NCI-H345 (cell line): ENCODE data around the gene ZNF888.
"Not testable (repeated sequence)": the region's sequence is repeated elsewhere in the genome, so short reads cannot be mapped to it uniquely, and the experiment has no call there.

Experiments
- DNase-seq: peaks from one replicate; lab custom pipeline; 2025; lab: John Stamatoyannopoulos, UW

Gene ZNF888

DNA sequence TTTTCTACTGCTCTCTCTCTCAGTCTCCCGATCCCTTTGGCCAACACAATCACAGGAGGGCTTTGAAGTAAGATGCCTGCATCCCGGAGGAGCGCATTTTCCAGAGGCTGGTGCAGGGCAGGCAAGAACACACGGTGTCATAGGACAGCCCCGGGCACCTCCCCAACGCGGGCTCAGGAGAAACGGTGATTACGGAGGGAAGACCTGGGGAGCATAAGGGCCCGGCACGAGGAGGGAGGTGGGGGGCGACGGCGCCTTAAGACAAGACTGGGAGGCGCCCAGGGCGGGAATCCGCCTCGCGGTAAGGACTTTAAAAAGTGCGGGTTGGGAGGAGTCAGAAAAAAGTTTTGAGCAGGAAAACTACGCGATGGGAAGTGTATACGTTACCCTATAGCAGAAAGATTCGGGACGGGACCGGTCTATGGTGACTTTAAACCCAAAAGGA, 18.7 kb upstream of the ZNF888 start:
- DNase-seq = peak; percentile 4

DNA sequence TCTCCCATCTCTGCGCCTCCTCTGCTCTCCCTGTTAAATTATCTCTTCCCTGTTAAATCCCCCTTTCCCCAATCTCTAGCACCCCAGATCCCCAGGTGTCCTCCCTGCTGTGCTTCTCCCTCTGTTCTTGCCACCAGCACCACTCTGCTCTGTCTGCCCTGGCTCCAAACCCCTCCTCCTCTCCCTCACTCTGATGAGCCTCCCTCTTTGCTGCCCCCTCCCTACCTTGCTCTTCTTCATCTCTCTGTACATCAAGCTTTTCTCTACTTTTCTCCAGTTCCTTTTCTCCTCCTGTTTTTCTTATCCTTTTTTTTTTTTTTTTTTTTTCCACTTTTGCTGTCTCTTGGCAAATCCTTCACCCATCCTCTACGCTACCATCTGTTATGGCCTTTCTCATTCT, 18.3 kb upstream of the ZNF888 start:
- not testable (repeated sequence) for DNase-seq

DNA sequence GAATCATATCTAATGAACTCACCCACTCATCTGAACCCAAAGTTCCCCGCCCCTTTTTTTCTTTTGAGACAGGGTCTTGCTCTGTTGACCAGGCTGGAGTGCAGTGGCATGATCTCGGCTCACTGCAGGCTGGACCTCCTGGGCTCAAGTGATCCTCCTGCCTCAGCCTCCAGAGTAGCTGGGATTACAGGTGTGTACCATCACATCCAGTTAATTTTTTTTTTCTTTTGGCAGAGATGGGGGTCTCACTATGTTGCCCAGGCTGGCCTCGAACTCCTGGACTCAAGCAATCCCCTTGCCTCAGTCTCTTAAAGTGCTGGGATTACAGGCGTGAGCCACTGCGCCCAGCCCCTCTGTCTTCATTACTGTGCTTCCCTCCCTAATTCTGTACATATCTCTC, 17.7 kb upstream of the ZNF888 start:
- DNase-seq = not testable (repeated sequence)

DNA sequence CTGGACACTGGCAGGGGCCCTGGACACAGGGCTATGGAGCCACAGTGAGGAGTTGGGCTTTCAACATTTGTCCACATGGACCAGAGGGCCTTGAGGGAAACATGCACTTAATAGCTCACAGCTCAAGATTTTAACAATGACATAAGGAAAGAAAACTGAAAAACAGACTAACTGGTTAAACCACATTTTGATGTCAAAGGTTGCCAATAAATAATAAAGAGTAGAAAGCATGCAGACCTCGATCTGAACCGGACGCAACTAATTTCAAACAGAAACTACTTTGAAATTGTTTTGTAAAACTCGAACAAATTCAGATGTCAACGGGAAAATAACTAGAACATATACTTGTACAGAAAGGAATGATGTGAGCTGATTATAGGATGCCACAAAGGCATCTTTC, 15.5 kb upstream of the ZNF888 start:
- no peak for DNase-seq

DNA sequence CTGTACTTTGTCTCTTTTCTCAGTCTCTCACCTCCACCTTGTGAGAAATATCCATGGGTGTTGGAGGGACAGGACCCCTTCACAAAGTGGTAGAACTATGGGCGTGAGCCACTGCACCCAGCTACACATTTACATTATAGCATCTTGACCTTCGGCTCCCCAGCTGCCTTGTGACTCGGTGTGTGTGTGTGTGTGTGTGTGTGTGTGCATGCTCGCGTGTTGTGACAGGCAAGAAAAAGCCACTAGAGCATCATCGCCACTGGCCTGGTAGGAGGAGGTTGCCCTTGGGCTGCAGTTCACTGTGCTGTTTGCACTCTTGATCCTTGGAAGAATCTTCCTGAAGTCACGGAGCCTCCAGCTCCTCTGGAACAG, 13.7 kb upstream of the ZNF888 start:
- no peak for DNase-seq

DNA sequence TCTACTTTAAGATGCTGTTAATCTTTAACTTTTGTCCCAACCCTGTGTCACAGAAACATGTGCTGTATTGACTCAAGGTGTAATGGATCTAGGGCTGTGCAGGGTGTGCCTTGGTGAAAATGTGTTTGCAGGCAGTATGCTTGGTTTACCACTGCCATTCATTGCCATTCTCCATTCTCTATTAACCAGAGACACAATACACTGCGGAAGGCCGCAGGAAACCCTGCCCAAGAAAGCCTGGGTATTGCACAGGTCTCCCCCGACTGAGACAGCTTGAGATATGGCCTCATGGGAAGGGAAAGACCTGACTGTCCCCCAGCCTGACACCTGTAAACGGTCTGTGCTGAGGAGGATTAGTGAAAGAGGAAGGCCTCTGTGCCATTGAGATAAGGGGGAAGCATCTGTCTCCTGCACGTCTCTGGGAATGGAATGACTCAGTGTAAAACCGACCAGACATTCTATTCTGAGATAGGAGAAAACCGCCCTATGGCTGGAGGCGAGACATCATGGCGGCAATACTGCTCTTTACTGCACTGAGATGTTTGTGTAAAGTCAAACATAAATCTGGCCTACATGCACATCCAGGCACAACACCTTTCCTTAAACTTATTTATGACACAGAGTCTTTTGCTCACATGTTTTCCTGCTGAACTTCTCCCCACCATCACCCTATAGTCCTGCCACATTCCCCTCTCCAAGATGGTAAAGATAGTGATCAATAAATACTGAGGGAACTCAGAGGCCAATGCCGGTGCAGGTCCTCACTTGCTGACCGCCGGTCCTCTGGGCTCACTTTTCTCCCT, 13.1 kb upstream of the ZNF888 start:
- DNase-seq = no peak

DNA sequence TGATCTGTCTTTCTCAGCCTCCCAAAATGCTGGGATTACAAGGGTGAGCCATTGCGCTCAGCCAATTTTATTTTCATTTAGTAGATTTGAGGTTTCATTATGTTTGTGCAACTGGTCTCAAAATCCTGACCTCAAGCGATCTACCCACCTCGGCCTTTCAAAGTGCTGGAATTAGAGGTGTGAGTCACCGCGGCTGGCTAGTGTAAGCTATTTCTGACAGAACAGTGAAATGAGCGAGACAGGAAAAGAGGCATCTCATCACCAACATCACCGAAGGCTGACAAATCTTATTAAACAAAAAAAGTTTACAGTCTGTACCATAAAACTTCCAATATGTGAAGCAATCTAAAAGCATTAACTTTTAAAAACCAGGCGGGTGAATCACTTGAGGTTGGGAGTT, 12.2 kb upstream of the ZNF888 start:
- no peak for DNase-seq

DNA sequence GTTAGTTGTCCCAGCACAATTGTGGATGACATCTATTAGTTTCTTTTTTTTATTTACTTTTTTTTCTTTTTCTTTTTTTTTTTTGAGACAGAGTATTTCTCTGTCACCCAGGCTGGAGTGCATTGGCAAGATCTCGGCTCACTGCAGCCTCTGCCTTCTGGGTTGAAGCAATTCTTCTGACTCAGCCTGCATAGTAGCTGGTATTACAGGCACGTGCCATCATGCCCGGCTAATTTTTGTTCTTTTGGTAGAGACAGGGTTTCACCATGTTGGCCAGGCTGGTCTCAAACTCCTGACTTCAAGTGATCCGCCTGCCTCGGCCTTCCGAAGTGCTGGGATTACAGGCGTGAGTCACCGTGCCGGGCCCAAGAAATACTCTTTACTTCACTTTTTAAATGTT, 1.4 kb upstream of the ZNF888 start:
- not testable (repeated sequence) for DNase-seq

DNA sequence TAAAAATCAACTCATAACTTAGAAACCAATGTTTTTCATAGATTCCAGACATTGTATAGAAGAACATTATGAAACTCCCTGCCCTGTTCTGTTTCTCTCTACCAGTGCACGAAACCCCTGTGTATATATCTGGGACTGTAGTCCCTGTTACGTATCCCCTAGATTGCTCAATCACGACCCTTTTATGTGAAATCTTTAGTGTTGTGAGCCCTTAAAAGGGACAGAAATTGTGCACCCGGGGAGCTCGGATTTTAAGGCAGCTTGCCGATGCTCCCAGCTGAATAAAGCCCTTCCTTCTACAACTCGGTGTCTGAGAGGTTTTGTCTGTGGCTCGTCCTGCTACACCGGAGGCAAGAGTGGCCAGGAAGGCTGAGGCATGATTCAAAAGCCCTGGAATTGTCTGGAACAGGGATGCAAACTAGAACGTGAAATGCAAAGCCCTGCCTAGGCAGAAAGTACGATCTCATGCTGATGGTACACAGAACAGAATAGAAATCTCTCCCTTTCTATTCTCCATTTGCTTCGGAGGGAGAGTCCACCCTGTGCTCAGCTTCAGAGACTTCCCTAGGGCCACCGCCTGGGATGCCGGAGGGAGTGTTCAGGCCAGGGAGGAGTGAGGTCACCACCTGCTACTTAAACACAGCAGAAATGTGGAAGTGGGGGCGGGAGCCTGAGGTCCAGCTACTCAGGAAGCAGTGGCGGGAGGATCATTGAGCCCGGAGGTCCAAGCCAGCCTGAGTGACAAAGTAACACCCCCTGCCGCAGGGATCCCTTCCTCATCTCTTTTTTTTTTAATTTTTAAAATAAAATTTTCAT, 758 bp upstream of the ZNF888 start:
- no peak for DNase-seq

DNA sequence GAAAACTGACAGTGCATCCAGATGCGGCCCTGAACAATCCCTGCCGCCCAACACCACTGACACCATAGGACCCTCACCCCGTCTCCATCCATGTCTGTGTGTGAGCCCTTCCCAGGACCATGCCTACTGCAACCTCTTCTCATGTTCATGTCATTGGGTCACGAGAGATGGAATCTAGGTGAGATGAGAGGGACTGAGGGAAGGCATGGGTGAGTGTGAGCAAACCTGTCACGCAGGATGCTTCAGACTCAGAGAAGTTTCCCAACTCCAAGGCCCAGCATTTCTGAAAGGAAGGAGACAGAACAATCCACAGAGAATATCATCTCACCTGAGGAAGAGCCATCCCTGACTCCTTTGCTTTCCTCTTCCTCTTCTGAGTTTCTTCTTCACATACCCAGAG, 5.7 kb downstream of the ZNF888 start:
- no peak for DNase-seq

DNA sequence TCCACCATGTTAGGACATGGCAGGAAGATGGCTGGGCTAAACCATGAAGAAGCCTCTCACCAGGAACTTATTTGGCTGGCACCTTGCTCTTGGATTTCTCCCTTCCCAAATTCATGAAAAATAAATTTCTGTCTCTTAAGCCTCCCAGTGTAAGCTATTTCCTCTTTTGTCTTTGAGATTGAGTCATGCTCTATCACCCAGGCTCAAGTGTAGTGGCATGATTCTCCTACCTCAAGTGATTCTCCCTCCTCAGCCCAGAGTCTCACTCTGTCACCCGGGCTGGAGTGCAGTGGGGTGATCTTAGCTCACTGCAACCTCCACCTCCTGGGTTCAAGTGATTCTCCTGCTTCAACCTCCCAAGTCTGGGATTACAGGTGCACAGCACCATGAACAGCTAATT, 12.6 kb downstream of the ZNF888 start:
- no peak for DNase-seq

DNA sequence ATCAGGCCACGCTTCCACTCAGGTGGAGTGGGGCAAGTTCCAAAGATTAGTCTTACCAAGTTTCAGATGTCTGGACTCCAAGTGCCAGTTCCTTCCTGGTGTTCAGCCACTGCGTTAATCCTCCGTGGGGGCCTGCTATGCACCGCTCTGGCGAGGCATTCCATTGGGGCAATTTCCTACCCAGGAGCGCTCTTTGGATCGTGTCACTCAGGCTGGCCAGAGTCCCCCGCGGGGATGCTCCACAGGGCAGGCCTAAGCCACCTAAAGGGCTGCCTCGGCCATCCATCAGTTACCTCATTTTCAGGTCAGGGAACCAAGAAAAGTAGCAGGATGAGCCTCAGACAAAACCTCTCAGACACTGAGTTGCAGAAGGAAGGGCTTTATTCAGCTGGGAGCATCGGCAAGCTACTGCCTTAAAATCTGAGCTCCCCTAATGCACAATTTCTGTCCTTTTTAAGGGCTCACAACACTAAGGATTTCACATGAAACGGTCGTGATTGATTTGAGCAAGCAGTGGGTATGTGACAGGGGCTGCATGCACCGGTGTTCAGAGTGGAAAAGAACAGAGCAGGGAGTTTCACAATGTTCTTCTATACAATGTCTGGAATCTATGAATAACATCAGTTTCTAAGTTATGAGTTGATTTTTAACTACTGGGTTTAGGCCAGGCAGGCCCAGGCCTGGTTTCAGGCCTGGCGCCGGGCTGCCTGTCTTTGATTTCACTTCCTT, 19.0 kb downstream of the ZNF888 start:
- DNase-seq = not testable (repeated sequence)

DNA sequence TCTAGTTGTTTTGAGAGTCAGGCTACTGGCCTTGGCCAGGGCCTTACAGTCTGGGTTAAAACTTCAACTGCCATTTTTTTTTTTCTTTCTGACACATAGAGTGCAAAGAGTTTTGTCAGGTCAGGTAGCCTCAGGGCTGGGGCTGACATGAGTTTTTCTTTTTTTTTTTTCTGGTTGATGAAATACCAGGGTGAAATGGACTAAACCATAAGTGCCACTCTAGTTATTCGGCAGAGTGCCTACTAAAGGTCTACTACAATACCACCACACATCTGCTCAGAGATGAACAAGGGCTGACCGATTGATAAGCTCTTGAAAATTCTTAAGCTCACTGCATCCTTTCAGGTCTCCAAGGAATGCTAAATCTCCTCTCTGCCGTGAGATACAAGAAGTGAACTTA, 21.4 kb downstream of the ZNF888 start:
- no peak for DNase-seq

DNA sequence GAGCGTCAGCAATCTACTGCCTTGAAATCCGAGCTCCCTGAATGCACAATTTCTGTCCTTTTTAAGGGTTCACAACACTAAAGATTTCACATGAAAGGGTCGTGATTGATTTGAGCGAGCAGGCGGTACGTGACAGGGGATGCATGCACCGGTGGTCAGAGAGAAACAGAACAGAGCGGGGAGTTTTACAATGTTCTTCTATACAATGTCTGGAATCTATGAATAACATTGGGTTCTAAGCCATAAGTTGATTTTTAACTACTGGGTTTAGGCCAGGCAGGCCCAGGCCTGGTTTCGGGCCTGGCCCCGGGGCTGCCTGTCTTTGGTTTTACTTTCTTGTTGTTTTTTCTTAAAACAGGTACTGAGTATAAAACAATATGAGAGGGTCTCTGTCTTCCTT, 24.6 kb downstream of the ZNF888 start:
- not testable (repeated sequence) for DNase-seq

DNA sequence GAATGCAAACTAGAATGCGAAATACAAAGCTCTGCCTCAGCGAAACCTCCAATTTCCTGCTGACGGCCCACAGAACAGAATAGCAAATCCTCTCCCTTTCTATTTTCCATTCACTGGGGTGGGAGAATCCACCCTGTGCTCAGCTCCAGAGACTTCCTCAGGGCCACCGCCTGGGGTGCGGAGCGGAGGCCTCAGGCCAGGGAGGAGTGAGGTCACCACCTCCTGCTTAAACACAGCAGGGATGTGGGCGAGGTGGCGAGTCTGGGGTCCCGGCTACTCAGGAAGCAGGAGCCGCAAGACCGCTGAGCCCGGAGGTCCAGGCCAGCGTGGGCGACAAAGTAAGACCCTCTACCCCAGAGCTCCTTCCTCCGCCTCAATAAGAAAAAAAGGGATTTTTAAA, 25.1 kb downstream of the ZNF888 start:
- DNase-seq = no peak

DNA sequence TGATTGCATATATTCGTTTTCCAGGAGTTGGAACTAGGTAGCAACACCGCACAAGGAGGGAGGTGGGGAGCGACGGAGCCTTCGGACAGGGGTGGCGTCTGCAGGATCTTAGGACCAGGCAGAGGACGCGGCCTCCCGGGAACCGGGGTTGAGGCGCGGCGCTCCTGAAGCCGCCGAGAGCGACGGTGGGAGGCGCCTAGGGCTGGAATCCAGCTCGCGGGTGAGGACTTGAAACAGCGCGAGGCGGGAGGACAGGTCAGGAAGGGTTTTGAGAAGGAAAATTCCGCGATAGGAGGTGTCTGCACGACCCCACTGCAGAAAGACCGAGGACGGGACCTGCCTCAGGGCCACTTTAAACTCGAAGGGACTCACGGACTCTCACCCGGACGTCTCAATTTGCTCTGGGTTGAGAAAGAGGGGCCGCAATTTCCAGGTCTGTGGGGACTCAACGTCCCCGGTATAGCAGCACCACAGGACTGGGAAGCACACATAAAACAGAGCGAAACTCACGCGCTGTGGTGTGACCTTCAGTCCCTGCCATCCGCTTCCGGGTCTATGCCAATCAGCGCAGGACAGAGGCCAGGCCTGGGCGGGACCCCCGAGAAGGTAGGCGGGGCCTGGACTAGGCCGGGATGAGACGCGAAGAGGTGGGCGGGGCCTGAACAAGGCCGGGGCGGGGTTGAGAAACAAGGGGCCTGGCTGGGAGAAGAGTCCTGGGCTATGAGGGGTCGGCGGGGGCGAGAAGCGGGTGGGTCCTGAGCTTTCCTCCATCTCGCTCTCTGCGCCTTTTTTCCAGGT, 25.9 kb downstream of the ZNF888 start, which contains the start of gene ZNF320:
Gene ZNF320 (minus strand): TSS at position 498 of the 798 bp plus-strand sequence. CDS start 7,380 bp downstream, outside the sequence.
- DNase-seq = peak; percentile 89

DNA sequence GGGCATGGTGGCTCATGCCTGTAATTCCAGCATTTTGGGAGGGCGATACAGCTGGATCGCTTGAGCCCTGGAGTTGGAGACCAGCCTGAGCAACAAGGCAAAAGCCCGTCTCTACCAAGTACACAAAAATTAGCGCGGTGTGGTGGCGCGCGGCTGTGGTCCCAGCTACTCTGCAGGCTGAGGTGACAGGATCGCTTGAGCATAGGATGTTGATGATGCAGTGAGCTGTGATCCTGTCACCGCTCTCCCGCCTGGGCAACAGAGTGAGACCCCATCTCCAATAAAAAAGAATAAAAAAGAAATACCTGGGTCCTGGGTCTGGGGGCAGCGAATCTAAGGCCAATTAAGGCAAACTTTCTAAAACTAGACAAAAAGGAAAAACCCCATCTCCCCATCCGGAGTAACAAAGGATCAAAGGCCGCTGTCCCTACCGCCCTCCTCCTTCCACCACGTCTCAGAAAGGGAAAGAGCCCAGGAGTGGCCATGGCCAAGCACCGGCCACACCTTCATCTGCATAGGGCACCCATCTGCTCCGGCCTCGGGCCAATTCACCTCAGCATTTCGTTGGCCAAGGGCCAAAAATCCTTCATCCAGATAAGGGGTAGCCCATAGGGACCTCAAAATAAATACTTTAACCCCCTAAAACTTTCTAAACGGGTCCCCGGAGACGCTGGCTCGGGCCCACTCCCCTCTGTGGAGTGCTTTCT, 26.6 kb downstream of the ZNF888 start:
- DNase-seq = peak; percentile 12

DNA sequence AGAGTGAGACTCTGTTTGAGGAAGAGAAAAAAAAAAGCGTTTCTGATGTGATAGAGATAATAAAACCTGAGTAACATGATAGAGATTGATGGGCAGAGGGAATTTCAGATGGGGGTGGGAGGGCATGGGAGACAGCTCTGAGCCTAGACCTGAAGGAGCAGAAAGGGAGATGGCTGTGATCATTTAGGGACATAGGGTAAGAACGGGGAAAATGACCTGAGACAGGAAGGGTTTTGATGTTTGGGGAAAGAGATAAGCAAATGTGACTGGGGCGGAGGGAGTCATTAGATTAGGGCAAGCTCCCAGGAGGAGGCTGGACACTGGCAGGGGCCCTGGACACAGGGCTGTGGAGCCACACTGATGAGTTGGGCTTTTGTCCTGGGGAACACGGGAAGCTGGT, 31.9 kb downstream of the ZNF888 start:
- DNase-seq = no peak

DNA sequence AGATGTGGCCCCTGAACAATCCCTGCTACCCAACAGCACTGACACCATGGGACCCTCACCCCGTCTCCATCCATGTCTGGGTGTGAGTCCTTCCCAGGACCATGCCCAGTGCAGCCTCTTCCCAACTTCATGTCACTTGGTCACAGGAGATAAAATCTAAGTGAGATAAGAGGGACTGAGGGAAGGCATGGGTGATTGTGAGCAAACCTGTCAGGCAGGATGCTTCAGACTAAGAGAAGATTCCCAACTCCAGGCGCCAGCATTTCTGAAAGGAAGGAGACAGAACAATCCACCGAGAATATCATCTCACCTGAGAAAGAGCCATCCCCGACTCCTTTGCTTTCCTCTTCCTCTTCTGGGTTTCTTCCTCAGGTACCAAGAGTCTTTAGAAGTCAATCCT, 33.3 kb downstream of the ZNF888 start:
- no peak for DNase-seq

DNA sequence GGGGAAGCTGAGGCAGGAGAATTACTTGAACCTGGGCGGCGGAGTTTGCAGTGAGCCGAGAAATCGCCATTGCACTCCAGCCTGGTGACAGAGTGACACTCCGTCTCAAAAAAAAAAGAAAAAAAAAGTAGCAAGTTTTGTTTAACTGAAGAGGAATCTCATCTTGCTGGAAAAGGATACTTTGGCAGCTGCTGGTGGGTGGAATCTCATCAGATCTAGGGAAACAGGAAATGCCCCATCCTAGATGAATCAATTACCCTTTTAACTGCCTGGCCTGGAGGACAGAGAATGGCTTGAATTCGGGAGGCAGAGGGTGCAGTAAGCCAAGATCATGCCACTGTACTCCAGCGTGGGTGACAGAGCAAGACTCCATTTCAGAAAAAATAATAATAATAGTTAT, 34.2 kb downstream of the ZNF888 start:
- DNase-seq = no peak

DNA sequence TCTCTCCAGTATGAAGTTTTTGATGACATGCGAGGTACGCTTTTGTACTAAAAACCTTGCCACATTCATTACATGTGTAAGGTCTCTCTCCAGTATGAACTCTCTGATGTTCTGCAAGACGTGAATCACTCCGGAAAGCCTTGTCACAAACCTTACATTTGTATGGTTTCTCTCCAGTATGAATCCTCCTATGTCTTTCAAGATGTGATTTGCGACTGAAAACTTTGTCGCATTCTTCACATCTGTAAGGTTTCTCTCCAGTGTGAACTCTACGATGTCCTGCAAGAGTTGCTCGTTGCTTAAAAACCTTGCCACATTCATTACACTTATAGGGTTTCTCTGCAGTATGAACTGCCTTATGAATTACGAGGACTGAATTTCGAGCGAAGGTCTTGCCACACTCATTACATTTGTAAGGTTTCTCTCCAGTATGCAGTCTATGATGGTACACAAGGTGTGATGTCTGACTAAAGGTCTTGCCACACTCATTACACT, 42.3 kb downstream of the ZNF888 start:
- DNase-seq = no peak
